Astrocyte of the cerebellum (primary cell): ENCODE data around the gene MAP7D1.
"Not testable (repeated sequence)": the region's sequence is repeated elsewhere in the genome, so short reads cannot be mapped to it uniquely, and the experiment has no call there.

Experiments
- DNase-seq: peaks from one replicate; pipeline ENCODE4 v3.0.0-alpha.2; 2011; ENCODE audit warnings: low read depth
- H3K4me3 ChIP-seq: 2 replicates; pipeline ENCODE4 v1.5.1; 2011; ENCODE audit warnings: mild to moderate bottlenecking, low read depth, low read length, moderate library complexity
- CTCF ChIP-seq: IDR thresholded peaks from 2 replicates; pipeline ENCODE4 v1.5.1; 2012; ENCODE audit warnings: low read length, low read depth, moderate library complexity, mild to moderate bottlenecking; ENCODE audit errors: missing control alignments
- in situ Hi-C: cut with HindIII; loops from 2 replicates; pipeline ENCODE4 v1.10.0; 2017; ENCODE audit warnings: low sequenced_read_pairs

MAP7D1 gene

GRCh38 chr1:36177589-36178431 is 21.9 kb downstream of the MAP7D1 start:
- no peak for DNase-seq
- in situ Hi-C loops = no loop called here
- H3K4me3 ChIP-seq = no peak overlapping the region
- no peak for TF ChIP-seq CTCF

GRCh38 chr1:36178471-36179219 is 22.7 kb downstream of the MAP7D1 start:
- TF ChIP-seq CTCF = no peak
- no peak for DNase-seq
- H3K4me3 ChIP-seq = no peak overlapping the region

GRCh38 chr1:36179220-36179600 is 23.2 kb downstream of the MAP7D1 start:
- no peak overlapping the region for H3K4me3 ChIP-seq
- in situ Hi-C loops = no loop called here
- no peak for DNase-seq
- TF ChIP-seq CTCF = no peak

More at GRCh38 chr1:36178471-36179219, 22.7 kb downstream of the MAP7D1 start:
- in situ Hi-C loops = no loop called here

GRCh38 chr1:36182734-36183133 is 26.8 kb downstream of the MAP7D1 start:
- no peak for DNase-seq
- no peak for TF ChIP-seq CTCF
- H3K4me3 ChIP-seq = no peak overlapping the region
- in situ Hi-C loops = no loop called here

GRCh38 chr1:36183309-36183856 is 27.4 kb downstream of the MAP7D1 start:
- in situ Hi-C loops = no loop called here
- TF ChIP-seq CTCF = no peak
- no peak for DNase-seq
- H3K4me3 ChIP-seq = no peak overlapping the region

- peak; percentile 88 for TF ChIP-seq CTCF
- H3K4me3 ChIP-seq = no peak overlapping the region
- peak; percentile 76 for DNase-seq
- in situ Hi-C loops = no loop called here
These were observed 32.0 kb downstream of the MAP7D1 start for GRCh38 chr1:36187800-36188593.

- H3K4me3 ChIP-seq, in situ Hi-C loops, DNase-seq: not testable (repeated sequence)
These were observed 40.8 kb downstream of the MAP7D1 start for GRCh38 chr1:36196805-36197204.
